Measurements from ENCODE around the gene IFIT2.

GRCh38 chr10:89297356-89297755 lies 4.5 kb upstream of the IFIT2 start:
- TF ChIP-seq, protein P1, sequence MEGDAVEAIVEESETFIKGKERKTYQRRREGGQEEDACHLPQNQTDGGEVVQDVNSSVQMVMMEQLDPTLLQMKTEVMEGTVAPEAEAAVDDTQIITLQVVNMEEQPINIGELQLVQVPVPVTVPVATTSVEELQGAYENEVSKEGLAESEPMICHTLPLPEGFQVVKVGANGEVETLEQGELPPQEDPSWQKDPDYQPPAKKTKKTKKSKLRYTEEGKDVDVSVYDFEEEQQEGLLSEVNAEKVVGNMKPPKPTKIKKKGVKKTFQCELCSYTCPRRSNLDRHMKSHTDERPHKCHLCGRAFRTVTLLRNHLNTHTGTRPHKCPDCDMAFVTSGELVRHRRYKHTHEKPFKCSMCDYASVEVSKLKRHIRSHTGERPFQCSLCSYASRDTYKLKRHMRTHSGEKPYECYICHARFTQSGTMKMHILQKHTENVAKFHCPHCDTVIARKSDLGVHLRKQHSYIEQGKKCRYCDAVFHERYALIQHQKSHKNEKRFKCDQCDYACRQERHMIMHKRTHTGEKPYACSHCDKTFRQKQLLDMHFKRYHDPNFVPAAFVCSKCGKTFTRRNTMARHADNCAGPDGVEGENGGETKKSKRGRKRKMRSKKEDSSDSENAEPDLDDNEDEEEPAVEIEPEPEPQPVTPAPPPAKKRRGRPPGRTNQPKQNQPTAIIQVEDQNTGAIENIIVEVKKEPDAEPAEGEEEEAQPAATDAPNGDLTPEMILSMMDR (IDR thresholded peaks at IDR 0.05; ENCODE audit: poor library complexity) = no peak
- TF ChIP-seq EZH2 (IDR thresholded peaks at IDR 0.05; ENCODE audit: borderline replicate concordance) = no peak
